CD4-positive, alpha-beta T cell treated with Interleukin-4 for 1 hour (primary cell): ENCODE measurements around the gene YBX2.

Experiments used
- DNase-seq, 2 donors: peaks; one replicate each; pipeline ENCODE4 v3.0.0-alpha.2; 2020 to 2022

YBX2 gene

DNA sequence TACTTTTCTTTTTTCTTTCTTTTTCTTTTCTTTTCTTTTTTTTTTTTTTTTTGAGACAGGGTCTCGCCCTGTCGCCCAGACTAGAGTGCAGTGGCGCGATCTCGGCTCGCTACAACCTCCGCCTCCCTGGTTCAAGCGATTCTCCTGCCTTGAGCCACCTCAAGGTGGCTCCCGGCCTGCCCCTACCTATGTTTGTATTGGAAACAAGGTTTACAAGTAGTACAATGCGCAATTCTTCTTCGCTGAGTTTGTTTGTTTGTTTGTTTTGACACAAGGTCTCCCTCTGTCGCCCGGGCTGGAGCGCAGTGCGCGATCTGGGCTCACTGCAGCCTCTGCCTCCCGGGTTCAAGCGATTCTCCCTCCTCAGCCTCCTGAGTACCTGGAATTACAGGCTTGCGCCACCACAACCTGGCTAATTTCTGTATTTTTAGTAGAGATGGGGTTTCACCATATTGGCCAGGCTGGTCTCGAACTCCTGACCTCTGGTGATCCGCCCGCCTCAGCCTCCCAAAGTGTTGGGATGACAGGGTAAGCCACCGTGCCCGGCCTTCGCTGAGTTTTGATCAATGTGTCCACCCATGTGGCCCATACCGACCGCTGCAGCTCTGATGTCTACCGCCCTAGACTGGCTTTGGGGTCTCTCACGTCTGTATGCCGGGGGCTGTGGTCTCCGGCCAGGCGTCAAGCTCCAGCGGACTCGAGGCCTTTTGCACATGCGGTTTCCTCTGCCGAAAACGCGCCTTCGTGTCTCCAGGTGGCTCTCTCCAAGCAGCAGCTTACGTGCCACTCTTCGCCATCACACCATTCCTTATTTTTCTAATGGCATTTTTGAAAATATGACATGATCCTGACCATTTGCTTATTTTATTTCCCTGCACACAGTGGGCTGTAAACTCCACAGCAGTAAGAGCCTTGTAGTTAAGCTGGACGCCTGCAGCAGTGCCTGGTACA lies 1.1 kb upstream of the YBX2 start:
- no peak for DNase-seq

DNA sequence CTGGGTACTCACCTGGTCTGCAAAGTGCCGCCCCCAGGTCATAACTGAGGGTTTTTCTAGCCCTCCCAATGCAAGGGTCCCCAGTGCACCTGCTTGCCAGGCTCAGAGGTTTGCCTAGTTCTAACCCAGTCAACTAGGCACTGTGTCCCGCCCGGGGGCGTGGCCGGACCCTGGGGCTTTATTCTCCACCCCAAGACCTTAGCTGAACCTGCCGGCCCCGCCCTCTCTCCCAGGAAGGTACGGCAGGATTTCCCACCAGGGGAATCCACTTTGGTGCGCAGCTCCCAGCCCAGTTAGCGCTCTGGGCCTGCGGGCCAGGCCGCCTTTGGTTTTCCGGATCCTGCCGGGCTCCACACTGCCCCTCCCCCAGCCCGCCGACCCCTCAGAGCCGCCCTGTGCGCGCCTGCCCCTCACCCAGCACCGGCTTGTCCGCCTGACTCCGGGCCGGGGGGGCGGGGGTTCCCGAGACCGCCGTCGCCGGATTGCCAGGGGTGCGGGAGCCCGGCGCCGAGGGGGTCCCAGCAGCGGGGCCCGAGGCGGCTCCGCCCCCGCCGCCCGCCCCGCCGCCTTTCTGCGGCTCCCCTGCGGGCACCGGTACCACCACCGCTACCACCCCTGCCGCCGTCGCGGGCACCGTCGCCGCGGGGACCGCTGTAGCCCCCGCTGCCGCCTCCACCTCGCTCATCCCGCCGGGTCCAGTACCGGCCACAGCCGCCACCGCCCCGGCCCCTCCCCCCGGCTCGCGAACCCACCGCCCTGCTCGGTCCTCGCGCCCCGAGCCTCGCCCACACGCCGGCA lies 424 bp downstream of the YBX2 start:
- no peak for DNase-seq

DNA sequence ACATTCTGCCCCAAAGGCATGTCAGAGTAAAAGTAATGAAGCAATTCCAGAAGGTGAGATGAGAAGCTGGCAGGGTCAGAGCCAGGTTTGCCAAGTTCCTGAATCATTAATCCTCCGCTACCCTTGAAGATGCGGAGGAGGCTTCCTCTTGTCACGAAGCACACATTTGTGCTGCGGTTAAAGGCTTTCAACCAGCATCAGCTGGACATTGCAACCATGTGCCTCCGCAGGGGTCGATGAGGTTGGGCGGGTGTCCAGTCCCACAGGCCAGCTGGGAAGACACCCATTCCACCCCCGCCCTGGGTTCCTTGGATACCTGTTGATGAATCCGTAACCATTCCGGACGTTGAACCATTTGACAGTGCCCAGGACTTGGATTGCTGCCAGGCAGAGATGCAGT lies 1.3 kb downstream of the YBX2 start:
- no peak for DNase-seq

DNA sequence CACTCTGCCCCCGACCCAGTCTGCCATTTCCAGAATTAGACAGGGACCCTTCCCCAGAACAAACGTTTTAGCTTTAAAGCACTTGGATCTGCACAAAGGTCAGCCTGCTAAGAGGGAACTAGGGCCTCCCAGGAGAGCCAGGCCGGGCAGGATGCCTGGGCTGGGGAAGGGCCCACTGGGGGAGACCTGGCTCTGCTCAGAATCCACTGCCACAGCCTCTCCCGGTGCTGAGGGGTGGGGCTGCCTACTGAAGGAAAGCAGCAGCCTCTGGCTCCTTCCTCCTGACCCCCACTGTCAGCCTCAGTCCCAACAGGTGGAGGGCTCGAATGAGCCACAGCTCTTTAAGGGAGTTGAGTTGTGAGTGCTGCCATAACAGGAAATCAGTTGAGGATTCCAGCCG lies 1.7 kb downstream of the YBX2 start:
- DNase-seq = no peak

DNA sequence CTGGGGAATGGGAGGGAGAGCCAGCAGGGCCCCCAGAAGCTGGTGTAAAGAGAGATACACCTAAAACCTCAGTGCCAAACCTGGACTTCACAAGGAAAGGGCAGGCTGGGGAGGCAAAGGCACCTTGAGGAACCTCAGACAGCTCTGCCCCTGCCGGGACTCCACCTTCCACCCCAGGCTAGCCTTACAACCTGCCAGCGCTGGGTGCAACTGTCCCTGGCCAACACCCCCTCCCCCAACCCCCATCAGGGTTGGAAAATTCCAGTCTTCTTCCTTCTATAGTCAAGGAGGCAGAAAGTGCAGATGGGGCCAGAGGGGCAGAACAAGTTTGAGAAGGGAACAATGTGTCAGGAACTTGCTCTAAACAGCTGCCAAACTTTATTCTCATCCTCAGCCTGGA lies 2.2 kb downstream of the YBX2 start:
- DNase-seq = no peak

DNA sequence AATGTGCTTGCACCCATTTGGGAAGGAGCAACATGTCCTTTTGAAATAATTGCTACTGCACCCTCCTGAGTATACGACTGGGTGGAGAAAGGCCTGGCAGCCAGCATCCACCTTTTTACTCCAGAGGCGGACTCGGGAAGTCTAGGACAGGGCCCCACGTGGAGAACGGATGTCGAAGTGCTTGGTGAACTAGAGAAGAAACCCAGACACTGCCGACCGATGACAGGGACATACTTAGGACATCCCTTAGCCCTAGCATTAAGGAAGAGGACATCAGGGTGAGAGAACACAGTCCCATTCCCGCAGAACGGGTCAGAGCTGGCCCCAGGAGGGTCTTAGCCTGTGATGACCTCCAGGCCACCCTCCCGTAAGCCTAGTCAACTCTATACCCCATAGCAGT lies 3.8 kb downstream of the YBX2 start:
- DNase-seq = no peak

DNA sequence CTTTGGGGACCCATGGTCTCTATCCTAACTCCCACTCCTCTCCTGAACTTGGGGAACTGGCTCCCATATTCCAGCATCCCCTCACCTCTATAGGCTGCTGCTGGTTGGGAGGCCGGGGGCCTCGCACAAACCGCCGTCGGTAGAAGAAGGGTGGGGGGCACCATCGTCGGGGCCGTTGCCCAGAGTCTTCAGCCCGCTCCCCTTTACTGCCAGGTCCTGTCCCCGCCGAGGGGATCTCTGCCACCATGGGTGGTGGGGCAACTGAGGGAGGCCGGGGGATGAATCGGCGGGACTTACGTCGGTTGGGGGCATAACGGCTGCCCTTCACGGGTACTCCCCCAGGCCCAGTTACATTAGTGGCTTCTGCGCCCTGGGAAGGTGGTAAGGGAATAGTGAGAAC lies 4.3 kb downstream of the YBX2 start:
- DNase-seq = no peak

DNA sequence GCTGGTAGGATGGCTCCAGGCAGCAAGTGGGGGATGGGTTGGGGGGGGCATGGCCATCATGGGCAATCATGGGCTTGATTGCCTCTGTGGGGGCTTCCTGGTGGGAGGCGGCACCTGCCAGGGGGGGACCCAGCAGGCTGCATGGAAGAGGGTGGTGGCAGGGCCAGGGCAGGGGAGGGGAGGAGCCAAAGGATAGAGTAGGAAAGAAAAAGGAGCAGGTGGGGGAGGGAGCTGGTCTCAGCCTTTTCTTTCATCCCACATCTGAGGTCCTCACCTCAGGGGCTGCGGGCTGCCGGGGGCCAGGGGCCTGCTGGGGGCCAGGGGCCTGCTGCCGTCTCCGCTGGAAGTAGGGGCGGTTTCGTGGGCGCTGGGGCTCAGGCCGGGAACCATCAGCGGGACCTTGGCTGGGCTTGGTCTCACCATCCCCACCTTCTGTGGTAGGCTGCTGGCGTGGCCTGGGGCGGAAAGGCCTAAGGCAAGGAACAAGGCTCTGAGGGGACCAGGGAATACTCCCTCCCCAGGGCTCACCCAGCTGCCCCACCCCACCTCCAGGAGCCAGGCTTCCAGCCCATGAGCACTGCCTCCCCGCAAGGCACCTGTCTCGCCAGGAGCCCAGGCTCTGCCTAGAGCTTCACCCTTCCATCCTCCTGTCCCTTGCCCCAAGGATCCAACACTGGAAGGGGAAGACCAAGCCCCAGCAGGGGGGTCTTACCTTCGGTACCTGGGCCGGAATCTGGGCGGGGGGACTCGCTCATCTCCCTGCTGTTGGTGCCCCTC lies 5.0 kb downstream of the YBX2 start:
- DNase-seq = no peak

DNA sequence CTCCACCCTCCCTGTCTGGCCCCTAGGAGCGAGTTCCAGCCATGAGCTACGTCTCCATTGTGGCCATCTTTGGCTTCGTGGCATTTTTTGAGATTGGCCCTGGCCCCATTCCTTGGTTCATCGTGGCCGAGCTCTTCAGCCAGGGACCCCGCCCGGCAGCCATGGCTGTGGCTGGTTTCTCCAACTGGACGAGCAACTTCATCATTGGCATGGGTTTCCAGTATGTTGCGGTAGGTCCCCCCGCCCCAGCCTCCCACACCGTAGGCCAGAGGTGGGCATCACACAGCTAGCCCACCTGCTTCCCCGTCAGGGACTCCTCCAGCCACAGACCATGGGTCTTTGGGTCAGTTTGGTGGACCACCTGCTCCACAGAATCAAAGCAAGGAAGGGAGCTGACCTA lies 8.8 kb downstream of the YBX2 start:
- DNase-seq = no peak

DNA sequence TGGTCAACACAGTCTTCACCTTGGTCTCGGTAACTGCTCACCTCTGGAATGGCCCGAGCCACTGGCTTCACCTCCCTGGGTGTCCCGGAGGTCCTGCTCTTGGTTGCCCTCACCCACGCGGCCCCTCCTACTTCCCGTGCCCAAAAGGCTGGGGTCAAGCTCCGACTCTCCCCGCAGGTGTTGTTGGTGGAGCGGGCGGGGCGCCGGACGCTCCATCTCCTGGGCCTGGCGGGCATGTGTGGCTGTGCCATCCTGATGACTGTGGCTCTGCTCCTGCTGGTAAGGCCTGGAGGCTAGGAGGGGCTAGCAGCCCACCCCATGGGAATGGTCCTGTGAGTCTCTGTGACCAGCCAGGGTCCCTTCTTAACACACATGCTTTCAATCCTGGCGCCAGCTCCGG lies 9.5 kb downstream of the YBX2 start:
- DNase-seq = no peak

DNA sequence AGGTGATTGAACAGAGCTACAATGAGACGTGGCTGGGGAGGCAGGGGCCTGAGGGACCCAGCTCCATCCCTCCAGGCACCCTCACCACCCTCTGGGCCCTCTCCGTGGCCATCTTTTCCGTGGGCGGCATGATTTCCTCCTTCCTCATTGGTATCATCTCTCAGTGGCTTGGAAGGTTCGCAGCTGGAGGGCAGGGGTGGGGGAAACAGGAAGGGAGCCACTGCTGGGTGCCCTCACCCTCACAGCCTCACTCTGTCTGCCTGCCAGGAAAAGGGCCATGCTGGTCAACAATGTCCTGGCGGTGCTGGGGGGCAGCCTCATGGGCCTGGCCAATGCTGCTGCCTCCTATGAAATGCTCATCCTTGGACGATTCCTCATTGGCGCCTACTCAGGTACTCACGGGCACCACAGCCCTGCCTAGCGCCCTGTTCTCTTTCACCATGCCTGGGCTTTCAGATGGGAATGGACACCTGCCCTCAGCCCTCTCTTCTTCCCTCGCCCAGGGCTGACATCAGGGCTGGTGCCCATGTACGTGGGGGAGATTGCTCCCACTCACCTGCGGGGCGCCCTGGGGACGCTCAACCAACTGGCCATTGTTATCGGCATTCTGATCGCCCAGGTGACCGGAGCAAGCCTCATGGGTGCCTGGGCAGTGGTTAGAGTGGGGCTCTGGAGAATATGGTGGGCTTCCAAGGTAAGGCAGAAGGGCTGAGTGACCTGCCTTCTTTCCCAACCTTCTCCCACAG lies 10.8 kb downstream of the YBX2 start:
- DNase-seq = no peak

DNA sequence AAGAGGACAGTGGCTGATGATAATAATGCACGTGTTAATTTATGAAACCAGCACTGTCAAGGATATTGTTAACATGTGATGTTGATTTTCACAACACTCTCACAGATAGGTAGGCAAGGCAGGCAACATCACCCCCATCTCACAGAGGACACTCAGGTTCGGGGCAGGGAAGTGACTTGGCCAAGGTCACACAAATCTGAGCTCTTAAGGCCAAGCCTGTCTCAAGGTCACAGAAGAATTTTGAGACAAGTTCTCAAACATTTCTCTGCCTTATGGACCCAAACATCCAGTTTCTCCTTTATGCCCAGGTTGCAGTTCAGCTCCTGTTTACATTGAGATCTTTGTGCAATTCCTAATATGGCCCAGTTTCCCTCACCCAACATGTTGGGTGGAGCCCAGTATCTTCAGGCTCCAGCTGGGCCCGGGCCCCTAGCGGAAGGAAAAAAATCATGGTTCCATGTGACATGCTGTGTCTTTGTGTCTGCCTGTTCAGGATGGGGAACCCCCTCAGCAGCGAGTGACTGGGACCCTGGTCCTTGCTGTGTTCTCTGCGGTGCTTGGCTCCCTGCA lies 11.6 kb downstream of the YBX2 start:
- no peak for DNase-seq

DNA sequence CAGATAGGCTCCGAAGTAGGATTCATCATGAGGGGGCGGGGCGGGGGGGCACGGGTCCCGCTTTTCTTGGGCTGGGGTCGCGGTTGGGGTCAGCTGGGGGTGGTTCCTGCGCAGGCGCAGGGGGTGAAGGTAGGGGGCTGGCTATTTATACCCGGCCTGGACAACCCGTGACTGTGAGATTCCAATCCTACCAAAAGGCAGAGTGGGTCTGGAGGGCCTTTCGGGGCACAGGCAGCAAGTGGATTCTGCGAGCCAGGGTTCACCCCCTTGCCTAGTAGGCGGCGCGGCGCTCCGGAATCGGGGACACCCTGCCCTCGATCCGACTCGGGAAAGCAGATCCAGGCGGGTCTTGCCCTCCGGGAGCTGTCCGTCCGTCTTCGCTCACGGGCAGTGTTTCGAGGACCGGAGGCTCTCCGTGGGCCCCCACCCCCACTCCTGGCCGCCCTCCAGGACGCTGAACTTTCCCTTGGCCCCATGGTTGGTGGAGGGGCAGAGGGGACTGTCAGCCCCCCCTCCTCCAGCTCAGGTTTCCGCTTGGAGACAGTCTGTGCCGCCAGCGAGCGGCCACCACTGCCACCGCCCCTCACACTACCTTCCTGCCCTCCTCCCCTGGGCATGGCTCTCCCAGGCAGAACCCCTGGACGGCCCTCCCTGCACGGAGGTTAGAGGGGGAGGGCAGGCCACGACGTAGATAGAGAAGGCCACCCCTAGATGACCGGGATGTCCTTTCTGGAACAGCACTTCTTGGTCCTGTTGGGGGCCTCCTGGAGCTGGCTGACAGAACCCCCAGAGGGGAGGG lies 12.3 kb downstream of the YBX2 start:
- no peak for DNase-seq

DNA sequence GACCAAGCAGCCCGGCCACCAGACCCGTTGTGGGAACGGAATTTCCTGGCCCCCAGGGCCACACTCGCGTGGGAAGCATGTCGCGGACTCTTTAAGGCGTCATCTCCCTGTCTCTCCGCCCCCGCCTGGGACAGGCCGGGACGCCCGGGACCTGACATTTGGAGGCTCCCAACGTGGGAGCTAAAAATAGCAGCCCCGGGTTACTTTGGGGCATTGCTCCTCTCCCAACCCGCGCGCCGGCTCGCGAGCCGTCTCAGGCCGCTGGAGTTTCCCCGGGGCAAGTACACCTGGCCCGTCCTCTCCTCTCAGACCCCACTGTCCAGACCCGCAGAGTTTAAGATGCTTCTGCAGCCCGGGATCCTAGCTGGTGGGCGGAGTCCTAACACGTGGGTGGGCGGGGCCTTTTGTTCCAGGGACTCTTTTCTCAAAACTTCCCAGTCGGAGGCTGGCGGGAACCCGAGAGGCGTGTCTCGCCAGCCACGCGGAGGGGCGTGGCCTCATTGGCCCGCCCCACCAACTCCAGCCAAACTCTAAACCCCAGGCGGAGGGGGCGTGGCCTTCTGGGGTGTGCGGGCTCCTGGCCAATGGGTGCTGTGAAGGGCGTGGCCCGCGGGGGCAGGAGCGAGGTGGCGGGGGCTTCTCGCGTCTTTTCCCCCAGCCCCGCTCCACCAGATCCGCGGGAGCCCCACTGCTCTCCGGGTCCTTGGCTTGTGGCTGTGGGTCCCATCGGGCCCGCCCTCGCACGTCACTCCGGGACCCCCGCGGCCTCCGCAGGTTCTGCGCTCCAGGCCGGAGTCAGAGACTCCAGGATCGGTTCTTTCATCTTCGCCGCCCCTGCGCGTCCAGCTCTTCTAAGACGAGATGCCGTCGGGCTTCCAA lies 13.1 kb downstream of the YBX2 start, which contains the start of gene SLC2A4:
TSS of gene SLC2A4 (plus strand) at position 645 of the 879 bp plus-strand sequence. CDS start at position 862, 217 bp downstream.
- DNase-seq = peak; percentile 89 to 90

DNA sequence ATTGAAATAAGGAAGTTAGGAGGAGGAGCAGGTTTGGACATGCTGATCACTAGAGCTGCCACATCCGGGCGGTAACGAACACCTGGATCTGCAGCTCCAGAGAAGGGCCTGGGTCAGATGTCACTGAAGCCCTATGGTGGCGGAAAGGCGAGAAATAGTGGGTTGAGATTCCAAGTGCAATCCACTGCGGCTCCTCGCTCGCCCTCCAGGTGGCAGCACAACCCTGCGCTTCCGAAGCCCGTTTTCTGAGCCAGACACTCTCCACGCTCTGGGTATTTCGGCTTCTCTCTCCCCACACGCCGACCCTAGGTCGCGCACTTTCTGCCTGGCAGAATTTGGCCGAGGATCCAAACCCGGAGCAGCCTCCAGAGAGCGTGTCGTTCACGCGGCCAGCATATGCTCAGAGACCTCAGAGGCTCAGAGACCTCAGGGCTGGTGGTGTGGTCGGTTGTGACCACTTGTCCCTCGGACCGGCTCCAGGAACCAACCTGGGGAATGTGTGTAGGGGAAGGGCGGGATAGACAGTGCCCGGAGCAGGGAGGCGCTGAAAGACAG lies 13.8 kb downstream of the YBX2 start:
- peak; percentile 84 to 89 for DNase-seq

DNA sequence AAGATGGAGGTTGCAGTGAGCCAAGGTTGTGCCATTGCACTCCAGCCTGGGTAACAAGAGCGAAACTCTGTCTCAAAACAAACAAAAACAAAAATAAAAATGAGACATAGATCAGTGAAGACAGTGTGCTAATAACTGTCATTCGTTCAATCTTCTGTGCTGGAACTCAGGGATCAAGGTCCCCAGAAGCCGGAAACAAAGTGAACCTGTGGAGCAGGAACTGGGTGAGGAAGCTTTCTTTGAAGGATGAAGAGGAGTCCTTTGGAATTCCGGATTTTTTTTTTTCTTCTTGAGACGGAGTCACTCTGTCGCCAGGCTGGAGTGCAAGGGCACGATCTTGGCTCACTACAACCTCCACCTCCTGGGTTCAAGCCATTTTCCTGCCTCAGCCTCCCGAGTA lies 15.0 kb downstream of the YBX2 start:
- no peak for DNase-seq

DNA sequence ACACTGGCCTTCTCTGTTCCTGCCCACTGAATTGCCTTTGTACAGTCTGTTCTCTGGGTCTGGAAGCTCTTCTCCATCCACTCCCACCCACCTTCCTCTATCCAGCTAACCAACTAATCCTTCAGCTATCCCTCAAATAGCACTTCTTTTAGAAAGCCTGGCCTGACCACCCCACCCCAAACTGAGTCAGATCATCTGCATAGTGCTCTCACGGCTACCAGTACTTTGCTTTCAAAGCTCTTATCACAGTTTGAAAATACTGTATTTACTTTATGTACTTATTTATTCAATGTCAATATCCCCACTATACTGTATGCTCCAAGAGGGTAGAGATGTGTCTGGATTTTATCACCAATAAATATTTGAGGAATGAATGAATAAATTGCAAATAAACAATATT lies 27.7 kb downstream of the YBX2 start:
- no peak for DNase-seq

DNA sequence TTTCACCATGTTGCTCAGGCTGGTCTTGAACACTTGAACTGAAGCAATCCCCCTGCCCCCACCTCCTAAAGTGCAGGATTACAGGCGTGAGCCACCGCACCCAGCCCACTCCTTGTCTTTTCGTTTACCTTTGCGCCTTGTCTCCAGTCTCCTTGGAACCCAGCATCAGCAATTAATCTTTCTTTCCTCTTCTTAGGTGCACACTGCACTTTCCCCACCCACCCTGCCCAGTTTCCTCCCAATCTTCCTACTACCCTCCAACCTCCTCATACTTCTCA lies 30.7 kb downstream of the YBX2 start:
- no peak for DNase-seq

DNA sequence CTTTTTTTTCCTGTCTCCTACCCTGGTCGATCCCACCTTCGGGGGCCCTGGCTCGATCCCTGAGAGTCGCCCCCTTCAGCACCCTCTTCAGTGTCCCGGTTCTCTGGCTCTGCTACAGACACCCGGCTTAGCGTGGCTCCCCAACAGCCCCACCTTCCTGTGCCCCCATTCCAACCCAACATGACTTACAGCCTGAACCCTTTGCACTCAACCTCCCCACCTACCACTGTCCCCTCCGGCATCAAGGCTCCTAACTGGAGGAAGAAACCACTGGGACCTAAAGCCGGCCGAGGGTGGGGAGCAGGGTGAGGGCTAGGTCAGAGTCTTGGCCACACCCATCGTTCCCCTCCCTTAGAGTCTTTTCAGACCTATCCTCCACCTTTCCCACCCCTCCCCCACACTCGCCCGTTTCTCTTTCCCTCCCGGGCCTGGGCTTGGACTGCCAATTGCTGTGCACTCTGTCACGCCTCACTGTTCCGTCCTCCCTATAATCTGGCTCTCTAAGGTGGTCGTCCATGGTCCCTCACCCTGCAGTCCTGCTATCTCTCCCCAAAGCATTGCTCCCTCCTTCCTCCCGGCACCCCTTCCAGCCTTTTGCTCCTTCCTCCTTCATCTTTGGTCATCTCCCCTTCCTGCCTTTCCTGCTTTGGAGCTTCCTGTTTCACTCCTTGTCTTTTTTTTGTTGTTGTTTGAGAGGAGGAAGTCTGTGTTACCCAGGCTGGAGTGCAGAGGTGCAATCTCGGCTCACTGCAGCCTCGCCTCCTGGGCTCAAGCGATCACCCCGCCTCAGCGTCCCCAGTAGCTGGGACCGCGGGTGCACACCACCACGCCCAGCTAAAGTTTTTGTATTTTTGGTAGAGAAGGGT lies 31.3 kb downstream of the YBX2 start:
- DNase-seq = no peak
